ENCODE data around the gene RAP1A.

- TF ChIP-seq CTCF (conservative IDR thresholded peaks at IDR 0.05; ENCODE audit: low read depth, low read length) (no peak), EZH2 (IDR thresholded peaks at IDR 0.05; ENCODE audit: borderline replicate concordance, low read depth, low read length, poor library complexity, severe bottlenecking) (no peak)
Measured at GRCh38 chr1:111746614-111746999, 127.0 kb downstream of the RAP1A start.

Measured in A673 (cell line).